Measurements from ENCODE around the gene CFAP97D1.
"Not testable (repeated sequence)": the region's sequence is repeated elsewhere in the genome, so short reads cannot be mapped to it uniquely, and the experiment has no call there.

Gene CFAP97D1

GRCh38 chr17:43768943-43769342 is 11.3 kb upstream of the CFAP97D1 start:
- no peak for DNase-seq

GRCh38 chr17:43769426-43769825 is 10.8 kb upstream of the CFAP97D1 start:
- DNase-seq = no peak

DNA sequence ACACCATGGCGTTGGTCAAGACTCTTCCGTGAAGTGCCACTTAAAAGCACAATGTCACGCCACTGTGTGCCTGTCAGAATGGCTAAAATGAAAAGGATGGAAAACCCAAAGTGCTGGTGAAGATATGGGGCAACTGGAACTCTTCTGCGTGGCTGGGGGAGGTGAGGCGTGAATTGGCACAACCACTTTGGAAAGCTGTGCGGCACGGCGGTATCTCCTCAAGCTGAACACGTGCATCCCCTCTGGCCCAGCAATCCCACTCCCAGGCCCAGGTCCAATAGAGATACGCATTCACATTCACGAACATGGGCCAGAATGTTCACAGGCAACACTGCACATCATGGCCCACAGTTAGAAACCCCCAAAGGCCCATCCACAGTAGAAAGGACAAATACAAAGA is 10.4 kb upstream of the CFAP97D1 start:
- DNase-seq = no peak

GRCh38 chr17:43770957-43771356 is 9.3 kb upstream of the CFAP97D1 start:
- DNase-seq = no peak

GRCh38 chr17:43771463-43771862 is 8.8 kb upstream of the CFAP97D1 start:
- DNase-seq = no peak

DNA sequence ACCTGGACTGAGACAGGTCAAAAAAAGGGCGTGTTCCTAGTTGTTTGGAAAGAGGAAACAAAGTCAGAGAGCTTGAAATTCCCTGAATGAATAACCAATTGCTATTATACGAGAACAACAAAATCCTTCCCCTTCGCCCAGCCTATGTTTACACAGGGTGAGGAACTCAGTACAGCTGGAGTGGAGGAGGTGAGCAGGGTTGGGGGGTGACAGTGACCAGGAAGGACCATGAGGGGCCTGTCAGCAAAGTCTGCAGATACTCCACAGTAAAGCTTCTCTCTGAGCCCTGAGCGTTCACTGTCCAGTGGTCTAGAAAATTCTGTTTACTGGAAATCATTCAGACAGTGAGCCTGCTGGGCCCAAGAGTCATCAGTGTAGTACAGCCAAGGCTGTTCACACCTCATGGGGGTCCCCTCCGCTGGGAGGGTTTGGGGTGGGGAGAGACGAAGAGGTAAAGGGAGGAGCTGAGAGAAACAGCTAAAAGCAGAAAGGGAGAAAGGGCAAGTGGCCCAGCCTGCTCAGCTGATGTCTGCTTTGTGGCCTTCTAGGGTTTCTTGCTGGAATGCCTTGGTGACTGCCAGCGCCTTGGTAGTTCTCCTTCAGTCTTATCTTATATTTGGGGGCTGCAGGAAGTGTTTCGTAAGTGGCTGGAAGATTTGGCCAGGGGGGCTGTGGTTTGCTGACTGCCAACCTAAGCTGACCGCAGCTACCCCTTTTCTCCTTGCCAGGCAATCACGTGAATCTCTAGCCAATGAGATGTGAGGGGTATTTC is 7.2 kb upstream of the CFAP97D1 start:
- no peak for DNase-seq

DNA sequence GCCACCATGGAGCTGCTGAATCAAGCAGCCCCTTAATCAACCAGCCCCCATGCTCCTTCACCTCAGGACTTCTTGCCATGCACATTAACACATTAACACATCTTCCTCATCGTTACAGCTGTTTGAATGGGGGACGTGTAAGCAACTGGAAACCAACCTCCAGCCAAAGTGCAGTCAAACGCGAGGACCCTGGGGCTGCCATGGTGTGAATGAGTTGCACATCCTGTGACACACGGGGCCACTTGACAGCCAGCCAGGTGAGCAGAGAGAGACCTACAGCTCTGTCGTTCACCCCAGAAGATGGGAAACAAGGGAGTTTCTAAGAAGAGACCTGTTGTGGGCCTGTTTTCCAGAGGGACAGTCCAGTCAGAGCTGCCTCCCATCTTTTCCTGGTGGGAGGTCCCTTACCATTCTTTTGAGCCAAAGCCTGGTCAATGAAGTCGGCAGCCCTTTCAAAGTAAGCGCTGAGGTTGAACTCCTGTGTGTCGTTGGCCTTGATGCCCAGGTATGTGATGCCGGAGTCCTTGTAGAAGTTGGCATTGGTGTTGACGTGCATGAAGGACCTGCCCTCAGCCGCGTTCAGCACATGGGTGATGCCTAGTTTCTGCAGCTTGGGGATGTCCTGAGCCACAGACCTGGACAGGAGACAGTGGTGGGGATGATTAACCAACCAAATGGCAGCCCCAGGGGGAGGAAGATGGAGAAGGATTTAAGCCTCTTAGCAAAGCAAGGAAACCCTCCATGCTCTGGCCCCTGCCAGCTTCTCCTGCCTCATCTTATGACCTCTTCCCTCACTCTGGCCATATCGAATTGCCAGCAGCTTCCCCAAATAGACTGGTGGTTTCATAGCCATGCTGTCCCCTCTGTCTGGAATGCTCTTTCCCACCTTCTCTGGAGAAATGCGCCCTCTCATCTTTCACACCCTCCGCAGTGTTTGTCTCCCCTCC is 5.7 kb upstream of the CFAP97D1 start:
- DNase-seq = no peak

- peak in 1 of 2 experiments; percentile 70 for DNase-seq
Observed at GRCh38 chr17:43778337-43779144, 1.7 kb upstream of the CFAP97D1 start, which contains the start of gene DUSP3. TSS of gene DUSP3 (minus strand) at chr17:43778977. CDS start at chr17:43778924, 53 bp downstream.

DNA sequence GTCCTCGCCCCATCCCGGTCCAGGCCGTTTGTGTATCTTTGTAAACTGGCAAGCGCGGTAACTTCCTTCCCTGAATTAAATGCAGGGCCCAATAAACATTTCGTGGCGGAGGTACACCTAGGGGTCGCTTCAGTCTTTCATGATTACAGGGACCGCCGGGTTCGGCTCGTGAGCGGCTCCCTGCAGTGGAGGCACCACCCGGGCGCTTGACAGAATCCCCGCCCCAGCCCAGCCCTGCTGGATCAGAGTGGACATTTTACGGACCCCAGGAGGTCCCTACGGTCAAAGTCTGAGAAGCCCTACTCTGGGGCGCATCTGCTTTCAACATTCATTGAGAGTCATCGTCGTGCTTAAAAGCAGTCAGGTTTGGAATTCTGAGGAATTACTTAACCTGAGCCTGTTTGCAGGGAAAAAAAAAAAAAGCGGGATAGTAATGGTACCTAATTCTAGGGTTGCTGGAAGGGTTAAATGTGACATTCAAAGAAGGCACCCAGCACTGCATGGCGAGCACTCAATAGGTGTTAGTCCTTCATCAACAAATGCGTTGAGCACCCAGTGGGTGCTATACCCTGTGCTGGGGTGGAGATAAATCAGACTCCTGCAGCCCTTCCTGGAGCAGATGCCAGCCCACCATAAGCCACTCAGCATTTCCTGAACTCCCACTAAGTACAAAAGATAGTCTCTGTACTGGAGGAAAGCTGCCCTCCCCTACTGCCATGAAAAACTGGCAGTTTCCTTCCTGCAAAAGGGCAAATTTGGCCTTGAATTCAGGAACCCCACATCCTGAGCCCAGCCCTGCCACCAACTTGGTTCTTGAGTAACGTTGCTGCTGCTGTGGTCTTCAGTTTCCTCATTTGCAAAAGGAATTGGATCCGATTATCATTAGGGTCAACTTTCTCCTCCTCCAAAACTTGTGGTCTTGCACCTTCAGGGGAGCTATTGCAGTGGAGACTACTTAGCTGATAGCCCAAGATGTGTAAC is 800 bp upstream of the CFAP97D1 start:
- no peak for DNase-seq

DNA sequence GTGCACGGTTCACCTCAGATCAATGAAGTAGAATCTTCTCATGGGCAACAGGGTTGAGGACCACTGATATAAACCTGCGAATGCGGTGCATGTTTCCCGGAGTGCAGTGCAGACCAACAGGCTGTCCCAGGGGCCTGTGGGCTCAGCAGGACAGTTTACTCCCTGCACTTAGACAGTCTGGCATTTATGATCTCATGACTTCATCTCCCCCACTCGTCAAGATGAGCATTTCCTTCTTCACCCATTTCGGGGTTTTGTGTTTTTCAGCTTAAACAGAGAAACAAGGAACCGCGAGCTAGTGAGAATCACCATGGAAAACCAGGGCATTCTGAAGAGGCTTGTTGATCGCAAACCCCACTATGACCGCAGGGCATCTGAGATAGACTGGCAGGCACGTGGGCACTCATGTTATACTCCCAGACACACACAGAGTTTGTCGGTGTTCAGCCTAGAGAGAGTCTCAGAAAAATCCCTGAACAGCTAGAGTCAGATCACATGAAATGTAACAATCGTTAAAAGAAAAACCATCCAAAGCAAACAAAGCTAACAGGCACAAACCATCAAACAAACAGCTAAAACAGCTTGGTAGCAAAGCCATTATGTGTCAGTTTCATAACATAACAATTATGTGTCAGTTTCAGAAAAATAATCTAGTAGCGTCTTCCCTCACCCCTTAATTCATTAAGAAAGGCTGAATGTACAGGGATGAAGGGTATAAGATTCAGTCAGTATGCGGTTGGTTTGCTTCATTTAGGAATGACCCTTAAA is 2.9 kb downstream of the CFAP97D1 start:
- DNase-seq = no peak

GRCh38 chr17:43784068-43784467 is 3.8 kb downstream of the CFAP97D1 start:
- DNase-seq = no peak

- no peak for DNase-seq
Observed at GRCh38 chr17:43784628-43785101, 4.4 kb downstream of the CFAP97D1 start.

GRCh38 chr17:43787728-43788127 is 7.5 kb downstream of the CFAP97D1 start:
- no peak for DNase-seq

- no peak for DNase-seq
Observed at GRCh38 chr17:43788540-43788939, 8.3 kb downstream of the CFAP97D1 start.

GRCh38 chr17:43789482-43789881 is 9.2 kb downstream of the CFAP97D1 start:
- no peak for DNase-seq

DNA sequence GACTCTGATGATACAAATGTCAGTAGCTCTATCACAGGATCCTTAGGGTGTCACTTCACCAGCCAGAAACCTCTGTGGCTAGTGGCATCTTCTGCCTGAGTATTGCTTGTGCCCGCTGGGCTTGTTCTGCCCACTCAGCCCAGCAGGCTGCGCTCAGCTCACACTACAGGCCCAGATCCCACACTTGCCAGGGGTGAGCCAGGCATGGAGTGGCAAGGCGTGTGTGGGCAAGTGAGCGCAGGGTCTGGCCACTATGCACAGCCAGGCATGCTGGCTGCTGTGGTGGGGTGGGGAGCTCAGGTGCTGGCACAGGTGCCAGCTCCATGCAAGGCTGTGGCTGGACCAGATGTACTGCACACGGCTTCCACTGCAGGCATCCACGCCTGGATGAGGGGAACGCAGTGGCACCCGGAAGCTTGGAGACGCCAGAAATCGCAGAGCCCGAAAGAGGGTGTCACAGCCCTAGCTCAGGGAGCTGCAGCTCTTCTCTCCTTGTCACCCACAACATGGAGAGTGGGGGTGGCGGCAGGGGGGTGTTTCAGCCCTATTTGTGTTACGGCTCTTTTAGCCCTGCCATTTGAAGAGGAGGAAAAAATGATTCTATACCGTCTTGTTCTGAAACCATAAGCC is 10.2 kb downstream of the CFAP97D1 start:
- DNase-seq = no peak

DNA sequence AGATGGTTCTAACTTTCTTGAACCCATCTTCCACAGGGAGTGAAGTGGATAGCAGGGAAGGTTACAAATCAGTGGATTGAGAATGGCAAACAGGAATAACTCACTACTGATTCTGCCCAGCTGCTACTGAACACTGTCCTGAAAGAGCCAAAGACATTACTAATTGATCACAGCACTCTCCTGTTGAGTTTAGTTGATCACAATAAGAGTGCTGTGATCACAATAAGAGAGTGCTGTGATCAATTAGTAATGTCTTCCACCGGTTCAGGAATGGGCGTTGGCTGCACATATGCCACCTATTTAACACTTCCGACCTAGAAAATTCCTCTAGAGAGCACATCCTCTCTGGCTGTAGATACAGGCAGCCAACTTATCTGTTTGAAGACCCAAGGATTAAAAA is 11.4 kb downstream of the CFAP97D1 start:
- no peak for DNase-seq

DNA sequence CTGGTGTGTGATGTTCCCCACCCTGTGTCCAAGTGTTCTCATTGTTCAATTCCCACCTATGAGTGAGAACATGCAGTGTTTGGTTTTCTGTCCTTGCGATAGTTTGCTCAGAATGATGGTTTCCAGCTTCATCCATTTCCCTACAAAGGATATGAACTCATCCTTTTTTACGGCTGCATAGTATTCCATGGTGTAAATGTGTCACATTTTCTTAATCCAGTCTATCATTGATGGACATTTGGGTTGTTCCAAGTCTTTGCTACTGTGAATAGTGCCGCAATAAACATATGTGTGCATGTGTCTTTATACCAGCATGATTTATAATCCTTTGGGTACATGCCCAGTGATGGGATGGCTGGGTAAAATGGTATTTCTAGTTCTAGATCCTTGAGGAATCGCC is 12.4 kb downstream of the CFAP97D1 start:
- DNase-seq = not testable (repeated sequence)

DNA sequence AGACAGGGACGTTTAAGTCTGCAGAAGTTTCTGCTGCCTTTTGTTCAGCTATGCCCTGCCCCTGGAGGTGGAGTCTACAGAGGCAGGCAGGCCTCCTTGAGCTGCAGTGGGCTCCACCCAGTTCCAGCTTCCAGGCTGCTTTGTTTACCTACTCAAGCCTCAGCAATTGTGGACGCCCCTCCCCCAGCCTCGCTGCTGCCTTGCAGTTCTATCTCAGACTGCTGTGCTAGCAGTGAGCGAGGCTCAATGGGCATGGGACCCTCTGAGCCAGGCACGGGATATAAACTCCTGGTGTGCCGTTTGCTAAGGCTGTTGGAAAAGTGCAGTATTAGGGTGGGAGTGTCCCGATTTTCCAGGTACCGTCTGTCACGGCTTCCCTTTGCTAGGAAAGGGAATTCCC is 17.8 kb downstream of the CFAP97D1 start:
- not testable (repeated sequence) for DNase-seq

GRCh38 chr17:43799047-43799446 is 18.8 kb downstream of the CFAP97D1 start:
- no peak for DNase-seq
